Upper lobe of right lung (tissue), 1 donor: Measurements from ENCODE around the gene TTLL8. TPM values are rescaled to one million over a fixed set of nuclear protein-coding genes. Genes with fewer than 3 reads are reported as not detected.

Experiments
- ATAC-seq: fragments of 200-7000 bp; cut with Tn5 transposase; one replicate; pipeline ENCODE4 v1.9.1; 2020; ENCODE audit warnings: mild to moderate bottlenecking, moderate library complexity
- DNase-seq: peaks from one replicate; pipeline ENCODE4 v3.0.0-alpha.2; 2020
- H3K27ac ChIP-seq: fragments of 200-600 bp; one replicate; pipeline ENCODE4 v1.8.0; 2022
- H3K27me3 ChIP-seq: fragments of 200-600 bp; one replicate; pipeline ENCODE4 v1.8.0; 2022; ENCODE audit warnings: mild to moderate bottlenecking
- H3K36me3 ChIP-seq: fragments of 200-600 bp; one replicate; pipeline ENCODE4 v1.8.0; 2022
- H3K4me1 ChIP-seq: fragments of 200-600 bp; one replicate; pipeline ENCODE4 v1.8.0; 2022
- H3K4me3 ChIP-seq: fragments of 200-600 bp; one replicate; pipeline ENCODE4 v1.8.0; 2022; ENCODE audit warnings: mild to moderate bottlenecking
- H3K9me3 ChIP-seq: fragments of 200-600 bp; one replicate; pipeline ENCODE4 v1.8.0; 2022
- CTCF ChIP-seq: fragments of 200-600 bp; IDR thresholded peaks from one replicate; pipeline ENCODE4 v1.8.0; 2022; ENCODE audit warnings: antibody characterized with exemption
- intact Hi-C: fragments of 100-400 bp; cut with DNase I; formaldehyde crosslinking; loops from one replicate; pipeline ENCODE4 v1.11.0; 2022
- total RNA-seq: library from RNA; stranded (reverse); fragmentation: NEBNext Ultra II Directional; extraction: Animal tissue kit (Norgen Biotek cat#: 25700); gene quantifications from one replicate; pipeline ENCODE4 v1.2.1, GENCODE V29; 2021
- donor health status: DM: no; HTN: yes; CAD: no; lungs with severe emphysema.

Gene TTLL8
- total RNA-seq, 1 donor from 2014 or later, result not detected

DNA sequence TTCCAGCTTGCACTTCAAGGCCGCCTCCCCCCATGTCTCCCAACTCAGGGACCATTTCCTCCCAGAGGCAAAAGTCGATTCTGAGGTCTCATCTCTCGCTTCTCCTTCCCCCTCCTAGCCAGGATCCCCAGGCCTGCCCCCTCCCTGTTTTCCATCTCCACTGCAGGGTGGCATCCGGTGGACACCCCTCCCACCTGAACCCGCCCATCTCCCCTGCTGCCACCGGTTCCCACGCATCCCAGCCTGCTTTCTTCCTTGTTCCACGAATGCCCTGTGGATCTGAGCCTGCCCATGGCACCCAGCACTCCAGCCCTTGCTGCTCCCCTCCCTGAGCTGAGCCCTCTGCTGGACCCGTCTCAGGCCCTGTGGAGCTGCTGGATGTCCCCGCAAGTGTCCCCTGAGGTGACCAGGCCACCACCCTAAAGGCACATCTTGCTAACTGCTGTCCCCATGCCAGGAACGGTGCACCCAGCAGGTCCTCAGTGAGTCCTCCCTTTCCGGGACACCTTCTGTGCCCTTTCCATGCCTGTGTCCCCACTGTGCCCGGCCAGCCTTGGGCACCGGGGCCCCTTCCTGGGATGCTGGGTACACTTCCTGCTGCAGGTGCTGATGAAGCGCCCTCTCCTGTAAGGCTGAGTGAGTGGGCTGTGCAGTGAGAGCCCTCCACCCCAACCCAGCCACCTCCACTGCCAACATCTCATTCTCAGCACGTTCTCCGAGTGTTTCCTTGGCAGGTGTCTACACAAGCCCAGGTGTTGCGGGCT, 46.5 kb downstream of the TTLL8 start:
- Histone ChIP-seq H3K36me3 (no peaks in the 10 kb centered on the region), H3K27ac (no peak overlapping the region), H3K9me3 (no peaks in the 10 kb centered on the region), H3K4me3 (no peak overlapping the region), H3K4me1 (peaks cover 6% of the 10 kb centered on the region), H3K27me3 (peaks cover 63% of the 10 kb centered on the region)
- TF ChIP-seq CTCF, result no peak
- intact Hi-C loops, result no loop called here
- DNase-seq (peak; percentile 72), ATAC-seq (peak; percentile 50)

- Histone ChIP-seq H3K27me3 (peaks cover 55% of the 10 kb centered on the region), H3K4me3 (no peak overlapping the region), H3K4me1 (peaks cover 6% of the 10 kb centered on the region), H3K36me3 (no peaks in the 10 kb centered on the region), H3K27ac (no peak overlapping the region), H3K9me3 (no peaks in the 10 kb centered on the region)
- ATAC-seq, result no peak
- TF ChIP-seq CTCF, result no peak
- intact Hi-C loops, result no loop called here
- peak; percentile 58 for DNase-seq
These were observed 47.2 kb downstream of the TTLL8 start for GRCh38 chr22:50010676-50011446.

GRCh38 chr22:50009765-50010675, 48.1 kb downstream of the TTLL8 start:
- H3K36me3 ChIP-seq, result no peaks in the 10 kb centered on the region
- no peaks in the 10 kb centered on the region for H3K9me3 ChIP-seq
- peaks cover 48% of the 10 kb centered on the region for H3K27me3 ChIP-seq
- no peak for TF ChIP-seq CTCF
- no peak overlapping the region for H3K4me3 ChIP-seq
- H3K4me1 ChIP-seq, result peaks cover 6% of the 10 kb centered on the region
- H3K27ac ChIP-seq, result no peak overlapping the region
- ATAC-seq (no peak), DNase-seq (peak; percentile 60)
- intact Hi-C loops, result no loop called here

DNA sequence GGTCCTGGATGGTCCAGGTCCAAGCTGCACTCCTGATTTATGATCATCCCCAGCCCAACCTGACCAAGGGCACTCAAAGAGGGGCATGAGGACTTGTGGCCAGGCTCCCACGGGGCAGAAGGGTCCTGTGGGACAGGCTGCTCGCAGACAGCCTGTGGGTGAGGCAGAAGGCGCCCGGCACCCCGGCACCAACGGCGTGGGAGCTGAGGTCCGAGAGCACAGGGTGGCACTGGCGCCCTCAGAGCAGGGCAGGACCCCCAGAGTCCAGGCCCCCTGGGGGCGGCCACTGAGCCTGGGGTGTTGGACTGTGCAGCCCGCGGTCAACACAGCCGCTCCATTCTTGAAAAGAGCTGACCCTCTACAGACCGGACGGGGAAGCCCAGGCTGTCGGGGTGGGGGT, 48.8 kb downstream of the TTLL8 start:
- no peak overlapping the region for H3K4me3 ChIP-seq
- peaks cover 40% of the 10 kb centered on the region for H3K27me3 ChIP-seq
- no peaks in the 10 kb centered on the region for H3K36me3 ChIP-seq
- intact Hi-C loops, result no loop called here
- DNase-seq, result peak; percentile 60
- no peaks in the 10 kb centered on the region for H3K9me3 ChIP-seq
- no peak for TF ChIP-seq CTCF
- no peaks in the 10 kb centered on the region for H3K4me1 ChIP-seq
- ATAC-seq, result no peak
- no peak overlapping the region for H3K27ac ChIP-seq
